GM12892 (cell line): Measurements from ENCODE around the gene JAK1.

ENCODE experiments used
- POLR2A ChIP-seq: IDR thresholded peaks from 2 replicates; pipeline ENCODE4 v1.6.1; 2011; ENCODE audit warnings: low read depth, low read length, control low read depth
- POLR2AphosphoS5 ChIP-seq: IDR thresholded peaks from 2 replicates; pipeline ENCODE4 v1.6.1; 2011; ENCODE audit warnings: low read depth, low read length, control low read depth
- TAF1 ChIP-seq: IDR thresholded peaks from 2 replicates; pipeline ENCODE4 v1.6.1; 2011; ENCODE audit warnings: low read depth, mild to moderate bottlenecking, control low read depth, low read length, borderline replicate concordance

GRCh38 chr1:64956010-64956640, 10.2 kb downstream of the JAK1 start:
- TF ChIP-seq POLR2AphosphoS5 (no peak), POLR2A (no peak), TAF1 (no peak)
